Colonic mucosa (tissue), 4 donors: Measurements from ENCODE around the gene REEP1. TPM values are rescaled to one million over a fixed set of nuclear protein-coding genes. Genes with fewer than 3 reads are reported as not detected.

Experiments used
- DNase-seq: peaks from one replicate; pipeline ENCODE4 v3.0.0-alpha.2; 2020
- H3K27ac ChIP-seq: fragments of 200-600 bp; one replicate; pipeline ENCODE4 v1.8.0; 2021
- H3K27me3 ChIP-seq: fragments of 200-600 bp; one replicate; pipeline ENCODE4 v1.8.0; 2021
- H3K36me3 ChIP-seq: fragments of 200-600 bp; one replicate; pipeline ENCODE4 v1.8.0; 2021
- H3K4me1 ChIP-seq: fragments of 200-600 bp; one replicate; pipeline ENCODE4 v1.8.0; 2021; ENCODE audit warnings: mild to moderate bottlenecking
- H3K4me3 ChIP-seq: fragments of 200-600 bp; one replicate; pipeline ENCODE4 v1.8.0; 2021
- H3K9ac ChIP-seq, 2 donors: one replicate each; pipeline ENCODE4 v1.7.0; 2013; ENCODE audit warnings: control low read depth in 2 of 2, low read depth in 2 of 2, low read length in 2 of 2
- H3K9me3 ChIP-seq: fragments of 200-600 bp; one replicate; pipeline ENCODE4 v1.8.0; 2021
- CTCF ChIP-seq: fragments of 200-600 bp; IDR thresholded peaks from one replicate; pipeline ENCODE4 v1.8.0; 2022; ENCODE audit warnings: antibody characterized with exemption, mild to moderate bottlenecking
- intact Hi-C: fragments of 100-400 bp; cut with DNase I; formaldehyde crosslinking; loops from one replicate; pipeline ENCODE4 v1.14.1; 2022
- total RNA-seq, 2 donors: library from RNA; stranded (reverse); fragmentation: NEBNext Ultra II Directional in 1 of 2; extraction: Animal tissue kit (Norgen Biotek cat#: 25700) in 1 of 2; gene quantifications; one replicate each; pipeline ENCODE4 v1.2.1, GENCODE V29; 2021
- donor health status: healthy.
- donor health status: DM: no; HTN: no; CAD: no.
- donor health status: DM: no; HTN: no; CAD: no.

Gene REEP1
- total RNA-seq, 2 donors from 2014 or later, result 1.8 to 5.7 TPM

DNA sequence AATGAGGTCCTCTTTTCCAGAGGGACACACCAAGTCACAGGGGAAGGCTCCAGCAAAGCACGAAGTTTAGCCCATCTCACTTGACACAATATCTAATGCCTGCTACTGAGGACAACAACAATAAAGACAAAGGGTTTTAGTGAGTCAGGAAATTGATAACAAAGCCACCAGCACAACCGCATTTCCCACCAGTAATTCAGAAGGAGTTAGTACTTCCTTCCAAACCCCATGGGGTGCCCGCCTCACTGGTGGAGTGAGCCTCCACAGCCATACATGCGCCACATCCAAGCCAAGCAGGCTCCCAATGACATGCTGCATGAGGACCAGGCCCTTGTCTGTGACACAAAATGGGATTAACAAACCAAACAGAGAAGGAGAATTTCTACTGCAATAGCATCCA is 98.1 kb downstream of the REEP1 start:
- no peak for TF ChIP-seq CTCF
- no peak overlapping the region for H3K4me3 ChIP-seq
- H3K9ac ChIP-seq, result no peak overlapping the region
- no peaks in the 10 kb centered on the region for H3K9me3 ChIP-seq
- no peaks in the 10 kb centered on the region for H3K27me3 ChIP-seq
- no peaks in the 10 kb centered on the region for H3K36me3 ChIP-seq
- no peaks in the 10 kb centered on the region for H3K4me1 ChIP-seq
- H3K27ac ChIP-seq, result no peak overlapping the region
- DNase-seq, result no peak
- intact Hi-C loops, result no loop called here

GRCh38 chr2:86238354-86238753 is 99.1 kb downstream of the REEP1 start:
- Histone ChIP-seq H3K9me3 (no peaks in the 10 kb centered on the region), H3K27ac (no peak overlapping the region), H3K27me3 (no peaks in the 10 kb centered on the region), H3K4me3 (no peak overlapping the region), H3K36me3 (no peaks in the 10 kb centered on the region), H3K9ac (no peak overlapping the region), H3K4me1 (no peaks in the 10 kb centered on the region)
- DNase-seq, result no peak
- intact Hi-C loops, result no loop called here
- no peak for TF ChIP-seq CTCF

DNA sequence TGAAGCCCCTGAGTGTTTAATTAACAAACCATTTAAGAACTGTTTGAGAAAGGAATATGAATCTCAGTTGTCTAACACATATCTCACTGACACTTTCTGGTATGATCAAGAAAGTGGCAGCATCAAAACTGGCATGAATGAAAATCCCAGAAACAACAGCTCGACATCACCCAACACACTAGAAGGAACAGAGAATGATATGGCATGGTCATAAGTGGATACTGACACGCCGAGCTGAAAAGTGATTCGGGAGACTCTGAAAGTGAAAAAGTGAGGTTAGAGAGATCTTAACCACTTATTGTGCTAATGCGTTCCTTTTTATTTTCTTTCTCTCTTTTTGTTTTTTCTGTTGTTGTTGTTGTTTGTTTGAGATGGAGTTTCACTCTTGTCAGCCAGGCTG is 100.3 kb downstream of the REEP1 start:
- Histone ChIP-seq H3K27ac (no peak overlapping the region), H3K4me3 (no peak overlapping the region), H3K4me1 (no peaks in the 10 kb centered on the region), H3K9ac (no peak overlapping the region), H3K27me3 (no peaks in the 10 kb centered on the region), H3K9me3 (no peaks in the 10 kb centered on the region), H3K36me3 (no peaks in the 10 kb centered on the region)
- DNase-seq, result no peak
- intact Hi-C loops, result no loop called here
- TF ChIP-seq CTCF, result no peak

GRCh38 chr2:86235196-86235980 is 102.0 kb downstream of the REEP1 start:
- Histone ChIP-seq H3K36me3 (no peaks in the 10 kb centered on the region), H3K4me1 (no peaks in the 10 kb centered on the region), H3K27ac (no peak overlapping the region), H3K9me3 (no peaks in the 10 kb centered on the region), H3K4me3 (no peak overlapping the region), H3K9ac (no peak overlapping the region), H3K27me3 (no peaks in the 10 kb centered on the region)
- intact Hi-C loops, result no loop called here
- DNase-seq, result no peak
- TF ChIP-seq CTCF, result no peak

DNA sequence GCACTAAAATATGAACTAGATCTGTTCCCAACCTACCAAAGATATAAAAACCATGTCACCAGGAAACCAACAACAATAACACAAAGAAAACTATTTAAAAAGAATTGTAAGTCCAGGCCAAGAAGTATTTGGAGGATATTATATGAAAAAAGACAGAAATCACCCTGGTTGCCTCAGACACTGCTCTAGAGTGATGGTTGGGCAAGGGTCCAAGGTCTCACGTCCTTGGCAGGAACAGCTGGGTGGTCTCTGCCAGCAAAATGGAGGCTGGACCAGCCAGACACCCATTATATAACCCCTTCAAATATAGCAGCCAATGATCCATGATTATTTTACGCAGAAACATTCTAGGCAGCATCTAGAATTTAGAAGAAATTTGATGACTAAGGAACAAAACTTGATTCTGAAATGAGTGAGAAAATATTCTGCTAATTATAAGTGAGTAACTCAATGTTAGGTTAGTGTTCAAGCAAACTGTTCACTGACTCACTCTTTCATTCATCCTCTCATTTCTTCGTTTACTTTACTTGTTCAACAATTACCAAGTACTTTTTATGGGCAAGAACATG is 102.8 kb downstream of the REEP1 start:
- intact Hi-C loops, result no loop called here
- no peaks in the 10 kb centered on the region for H3K36me3 ChIP-seq
- no peak overlapping the region for H3K27ac ChIP-seq
- no peak for TF ChIP-seq CTCF
- no peak overlapping the region for H3K9ac ChIP-seq
- H3K27me3 ChIP-seq, result no peaks in the 10 kb centered on the region
- H3K9me3 ChIP-seq, result no peaks in the 10 kb centered on the region
- no peak overlapping the region for H3K4me3 ChIP-seq
- no peaks in the 10 kb centered on the region for H3K4me1 ChIP-seq
- DNase-seq, result no peak
